Naive thymus-derived CD4-positive, alpha-beta T cell (primary cell): ENCODE data around the gene ESPNL. TPM values are rescaled to one million over a fixed set of nuclear protein-coding genes. Genes with fewer than 3 reads are reported as not detected.

Experiments
- ATAC-seq: fragments of 150-1000 bp; cut with Tn5 transposase; 2 replicates; pipeline ENCODE4 v1.10.0; 2021; ENCODE audit warnings: mild to moderate bottlenecking, moderate library complexity
- CTCF ChIA-PET: fragments of 350-600 bp; sonication (Branson Sonifier 250); formaldehyde crosslinking; loops from one replicate; lab custom pipeline; 2021; ENCODE audit warnings: antibody characterized with exemption; lab: Charles Lee
- POLR2A ChIA-PET: fragments of 350-600 bp; sonication (Branson Sonifier 250); formaldehyde crosslinking; loops from one replicate; lab custom pipeline; 2021; ENCODE audit warnings: antibody characterized with exemption, inconsistent platforms; lab: Charles Lee
- DNase-seq, 9 donors: peaks; one replicate each; pipeline versions ENCODE4 v3.0.0 to v3.0.0-alpha.2; 2020 to 2022; ENCODE audit warnings: mixed read lengths in 1 of 9
- H3K27ac ChIP-seq: one replicate; pipeline ENCODE4 v1.7.0; 2013; ENCODE audit warnings: mild to moderate bottlenecking, low read depth, low read length, moderate library complexity
- H3K27me3 ChIP-seq, 2 donors: one replicate each; pipeline ENCODE4 v1.7.0; 2013; ENCODE audit warnings: low read length in 2 of 2, mild to moderate bottlenecking in 2 of 2, moderate library complexity in 2 of 2; ENCODE audit not compliant: control insufficient read depth in 2 of 2, insufficient read depth in 2 of 2
- H3K36me3 ChIP-seq, 3 experiments: 1 replicate in 2 of 3; 2 replicates in 1 of 3; pipeline ENCODE4 v1.7.0; 2013; ENCODE audit warnings: low read length in 3 of 3, mild to moderate bottlenecking in 3 of 3, moderate library complexity in 1 of 3; ENCODE audit not compliant: insufficient read depth in 3 of 3, control insufficient read depth in 2 of 3
- H3K4me1 ChIP-seq, 2 donors: one replicate each; pipeline ENCODE4 v1.7.0; 2013; ENCODE audit warnings: low read length in 2 of 2, mild to moderate bottlenecking in 2 of 2, moderate library complexity in 1 of 2; ENCODE audit not compliant: control insufficient read depth in 2 of 2, insufficient read depth in 2 of 2
- H3K4me3 ChIP-seq: 2 replicates; pipeline ENCODE4 v1.7.0; 2013; ENCODE audit warnings: mild to moderate bottlenecking, low read length
- H3K9me3 ChIP-seq, 3 experiments: 1 replicate in 2 of 3; 2 replicates in 1 of 3; pipeline ENCODE4 v1.7.0; 2013; ENCODE audit warnings: low read length in 3 of 3; ENCODE audit not compliant: control insufficient read depth in 2 of 3
- H3K27ac Mint-ChIP-seq, 9 donors: one replicate each; pipeline ENCODE4 v1.8.0; 2020 to 2022; ENCODE audit warnings: mixed read lengths in 9 of 9, mild to moderate bottlenecking in 8 of 9, moderate library complexity in 5 of 9, inconsistent platforms in 2 of 9
- H3K27me3 Mint-ChIP-seq, 5 donors: one replicate each; pipeline ENCODE4 v1.8.0; 2021 to 2022; ENCODE audit warnings: mixed read lengths in 5 of 5, mild to moderate bottlenecking in 1 of 5
- H3K36me3 Mint-ChIP-seq, 5 donors: one replicate each; pipeline ENCODE4 v1.8.0; 2020 to 2022; ENCODE audit warnings: mixed read lengths in 5 of 5, mild to moderate bottlenecking in 3 of 5, inconsistent platforms in 1 of 5
- H3K4me1 Mint-ChIP-seq, 7 donors: one replicate each; pipeline ENCODE4 v1.8.0; 2020 to 2022; ENCODE audit warnings: mixed read lengths in 7 of 7, mild to moderate bottlenecking in 3 of 7, inconsistent platforms in 1 of 7
- H3K4me3 Mint-ChIP-seq, 10 donors: one replicate each; pipeline ENCODE4 v1.8.0; 2020 to 2022; ENCODE audit warnings: mild to moderate bottlenecking in 10 of 10, mixed read lengths in 10 of 10, moderate library complexity in 6 of 10, inconsistent platforms in 2 of 10
- H3K9me3 Mint-ChIP-seq, 11 donors: one replicate each; pipeline ENCODE4 v1.8.0; 2020 to 2022; ENCODE audit warnings: mixed read lengths in 11 of 11, mild to moderate bottlenecking in 4 of 11, inconsistent platforms in 1 of 11, moderate library complexity in 1 of 11
- intact Hi-C, 2 donors: fragments of 100-400 bp; cut with micrococcal nuclease; formaldehyde crosslinking; loops; one replicate each; pipeline ENCODE4 v1.15.1; 2023
- polyA plus RNA-seq, 2 donors: library from polyadenylated mRNA; unstranded; fragments of 300-500 nt; fragmentation: Illumina TruSeq; gene quantifications; one replicate each; pipeline ENCODE4 v1.2.3, GENCODE V29; 2021
- total RNA-seq, 6 experiments: library from RNA in 5 of 6; stranded (reverse) in 5 of 6; gene quantifications; 1 replicate in 5 of 6; 2 replicates in 1 of 6; pipeline ENCODE4 v1.2.3 and lab custom pipeline; 2021 to 2026

Gene ESPNL
- total and polyA plus RNA-seq, 7 experiments from 2014 or later: 0.07 to 0.35 (median 0.31) TPM; not detected in 3

GRCh38 chr2:238155761-238156694 lies 55.9 kb downstream of the ESPNL start:
- Mint-ChIP-seq H3K4me1 (peaks cover 0 to 9% (median 6%) of the 10 kb centered on the region in 7 donors), H3K4me3 (no peak overlapping the region), H3K27ac (no peak overlapping the region), H3K27me3 (peaks cover 7 to 18% (median 13%) of the 10 kb centered on the region in 5 donors), H3K9me3 (peaks cover 0 to 5% (median 0%) of the 10 kb centered on the region in 11 donors), H3K36me3 (peaks cover 0 to 2% (median 0%) of the 10 kb centered on the region in 5 donors)
- Histone ChIP-seq H3K27me3 (no peaks in the 10 kb centered on the region), H3K27ac (no peak overlapping the region), H3K4me1 (peaks cover 0 to 11% of the 10 kb centered on the region in 2 donors), H3K4me3 (no peak overlapping the region), H3K9me3 (no peaks in the 10 kb centered on the region), H3K36me3 (no peaks in the 10 kb centered on the region)
- POLR2A ChIA-PET: no interaction called here
- CTCF ChIA-PET: no interaction called here
- intact Hi-C loops: loop anchor here in 1 of 2 donors (5.0 kb wide), 2 partner anchors 46 to 299 kb away; partner anchors contain the start of genes ILKAP and RAMP1
- ATAC-seq (no peak), DNase-seq (no peak)

GRCh38 chr2:238157506-238158017 lies 57.4 kb downstream of the ESPNL start:
- Mint-ChIP-seq H3K27me3 (peaks cover 7 to 26% (median 13%) of the 10 kb centered on the region in 5 donors), H3K4me3 (peak overlapping the region in 2 of 10 donors; percentile 25 to 71), H3K4me1 (peaks cover 0 to 9% (median 6%) of the 10 kb centered on the region in 7 donors), H3K27ac (no peak overlapping the region), H3K36me3 (peaks cover 0 to 2% (median 0%) of the 10 kb centered on the region in 5 donors), H3K9me3 (peaks cover 0 to 5% (median 0%) of the 10 kb centered on the region in 11 donors)
- Histone ChIP-seq H3K9me3 (no peaks in the 10 kb centered on the region), H3K27ac (no peak overlapping the region), H3K4me3 (no peak overlapping the region), H3K27me3 (no peaks in the 10 kb centered on the region), H3K36me3 (no peaks in the 10 kb centered on the region), H3K4me1 (peaks cover 0 to 11% of the 10 kb centered on the region in 2 donors)
- DNase-seq: no peak
- CTCF ChIA-PET: no interaction called here
- POLR2A ChIA-PET: no interaction called here
- no peak for ATAC-seq
- intact Hi-C loops: loop anchor here in 1 of 2 donors (5.0 kb wide), 2 partner anchors 45 to 300 kb away; partner anchors contain the start of genes ILKAP and RAMP1

GRCh38 chr2:238158018-238158508 lies 57.9 kb downstream of the ESPNL start:
- peak overlapping the region in 3 of 10 donors; percentile 16 to 71 (median 25) for H3K4me3 Mint-ChIP-seq
- H3K4me1 Mint-ChIP-seq: peaks cover 0 to 9% (median 6%) of the 10 kb centered on the region in 7 donors
- no peaks in the 10 kb centered on the region for H3K27me3 ChIP-seq
- ATAC-seq: no peak
- DNase-seq: no peak
- no peak overlapping the region for H3K27ac Mint-ChIP-seq
- no peak overlapping the region for H3K4me3 ChIP-seq
- ChIA-PET CTCF (no interaction called here), POLR2A (no interaction called here)
- H3K4me1 ChIP-seq: peaks cover 0 to 11% of the 10 kb centered on the region in 2 donors
- peaks cover 0 to 2% (median 0%) of the 10 kb centered on the region in 5 donors for H3K36me3 Mint-ChIP-seq
- peaks cover 7 to 26% (median 13%) of the 10 kb centered on the region in 5 donors for H3K27me3 Mint-ChIP-seq
- H3K36me3 ChIP-seq: no peaks in the 10 kb centered on the region
- H3K9me3 ChIP-seq: no peaks in the 10 kb centered on the region
- intact Hi-C loops: loop anchor here in 1 of 2 donors (5.0 kb wide), 2 partner anchors 44 to 301 kb away; partner anchors contain the start of genes ILKAP and RAMP1
- H3K27ac ChIP-seq: no peak overlapping the region
- H3K9me3 Mint-ChIP-seq: peaks cover 0 to 5% (median 0%) of the 10 kb centered on the region in 11 donors

DNA sequence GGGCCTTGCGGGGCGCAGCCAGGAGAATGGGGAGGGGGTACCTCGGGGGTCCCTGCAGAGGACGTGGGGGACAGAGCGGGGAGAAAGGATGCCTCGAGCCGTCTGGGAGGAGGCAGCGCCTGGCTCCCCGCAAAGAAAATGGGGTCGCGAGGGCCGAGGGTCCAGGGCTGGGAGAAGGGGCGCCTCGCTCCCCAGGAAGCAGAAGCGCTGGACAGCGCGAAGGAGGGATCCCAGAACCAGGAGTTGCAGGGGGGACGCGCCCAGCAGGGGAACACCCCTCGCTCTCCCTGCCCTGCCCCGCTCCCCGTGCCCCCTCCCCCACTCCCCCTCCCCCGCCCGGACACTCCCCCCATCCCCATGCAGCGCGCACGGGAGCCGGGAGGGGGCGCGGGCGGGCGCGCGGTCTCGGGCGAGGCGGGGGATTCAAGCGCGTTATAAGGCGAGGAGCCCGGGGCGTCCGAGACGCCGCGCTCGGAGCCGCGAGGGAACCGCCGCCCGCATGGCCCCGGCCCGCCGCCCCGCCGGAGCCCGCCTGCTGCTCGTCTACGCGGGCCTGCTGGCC lies 58.5 kb downstream of the ESPNL start, which contains the start of gene ERFE:
ERFE (plus strand) TSS at position 462 of the 562 bp plus-strand sequence; CDS start at position 500, 38 bp downstream.
- intact Hi-C loops: loop anchor here in 1 of 2 donors (5.0 kb wide), 2 partner anchors 44 to 301 kb away; partner anchors contain the start of genes ILKAP and RAMP1
- peak within 1 kb of the TSS; percentile 54 to 79 (median 72) for H3K4me3 Mint-ChIP-seq
- H3K4me1 Mint-ChIP-seq: peaks cover 0 to 9% (median 6%) of the 10 kb centered on the region in 7 donors
- Histone ChIP-seq H3K27me3 (no peaks in the 10 kb centered on the region), H3K9me3 (no peaks in the 10 kb centered on the region), H3K27ac (no peak within 1 kb of the TSS), H3K36me3 (no peaks in the 10 kb centered on the region), H3K4me1 (peaks cover 0 to 11% of the 10 kb centered on the region in 2 donors), H3K4me3 (no peak within 1 kb of the TSS)
- DNase-seq (peak in 8 of 9 donors; percentile 16 to 74 (median 40)), ATAC-seq (peak; percentile 80)
- H3K9me3 Mint-ChIP-seq: peaks cover 0 to 5% (median 0%) of the 10 kb centered on the region in 11 donors
- H3K27me3 Mint-ChIP-seq: peaks cover 7 to 26% (median 13%) of the 10 kb centered on the region in 5 donors
- CTCF ChIA-PET: no interaction called here
- H3K36me3 Mint-ChIP-seq: peaks cover 0 to 2% (median 0%) of the 10 kb centered on the region in 5 donors
- no peak within 1 kb of the TSS for H3K27ac Mint-ChIP-seq
- POLR2A ChIA-PET: no interaction called here

DNA sequence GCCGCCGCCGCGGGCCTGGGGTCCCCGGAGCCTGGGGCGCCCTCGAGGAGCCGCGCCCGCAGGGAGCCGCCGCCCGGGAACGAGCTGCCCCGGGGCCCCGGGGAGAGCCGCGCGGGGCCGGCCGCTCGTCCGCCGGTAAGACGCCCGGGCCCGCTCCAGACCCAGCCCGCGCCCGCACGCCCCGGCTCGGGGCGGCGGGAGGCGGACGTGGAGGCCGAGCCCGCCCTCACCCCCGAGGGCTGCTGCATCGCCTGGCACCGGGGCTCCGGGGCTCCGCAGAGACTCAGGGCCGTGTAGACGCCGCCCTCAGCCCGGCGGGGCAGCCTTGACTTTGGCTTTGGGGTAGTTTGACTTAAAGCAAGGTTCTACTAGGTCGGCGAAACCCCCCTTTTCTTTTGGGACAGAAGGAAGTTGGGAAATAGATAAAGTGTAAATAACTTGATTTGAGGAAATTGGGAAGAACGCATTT lies 59.0 kb downstream of the ESPNL start:
- no peak overlapping the region for H3K4me3 ChIP-seq
- H3K9me3 ChIP-seq: no peaks in the 10 kb centered on the region
- H3K4me3 Mint-ChIP-seq: peak overlapping the region; percentile 54 to 79 (median 72)
- DNase-seq (peak in 3 of 9 donors; percentile 10 to 27 (median 25)), ATAC-seq (peak; percentile 37)
- no peaks in the 10 kb centered on the region for H3K27me3 ChIP-seq
- POLR2A ChIA-PET: no interaction called here
- peaks cover 7 to 26% (median 13%) of the 10 kb centered on the region in 5 donors for H3K27me3 Mint-ChIP-seq
- H3K36me3 ChIP-seq: no peaks in the 10 kb centered on the region
- CTCF ChIA-PET: interaction anchor here (1.7 kb wide), 1 partner anchor 301 kb away, joined by 3 read pairs; no protein-coding TSS in a partner anchor
- peaks cover 0 to 11% of the 10 kb centered on the region in 2 donors for H3K4me1 ChIP-seq
- H3K27ac ChIP-seq: no peak overlapping the region
- intact Hi-C loops: loop anchor here in 1 of 2 donors (5.0 kb wide), 2 partner anchors 43 to 302 kb away; partner anchors contain the start of genes ILKAP and RAMP1
- H3K9me3 Mint-ChIP-seq: peaks cover 0 to 3% (median 0%) of the 10 kb centered on the region in 11 donors
- H3K36me3 Mint-ChIP-seq: peaks cover 0 to 2% (median 0%) of the 10 kb centered on the region in 5 donors
- peaks cover 0 to 9% (median 6%) of the 10 kb centered on the region in 7 donors for H3K4me1 Mint-ChIP-seq
- H3K27ac Mint-ChIP-seq: no peak overlapping the region
